GM21360 (cell line): Measurements from ENCODE around the gene CEP97.
"Not testable (repeated sequence)": the region's sequence is repeated elsewhere in the genome, so short reads cannot be mapped to it uniquely, and the experiment has no call there.

Experiments
- ATAC-seq: cut with Tn5 transposase; IDR thresholded peaks from one replicate; pipeline ENCODE4 v1.9.1; 2021; ENCODE audit warnings: mild to moderate bottlenecking, moderate library complexity; ENCODE audit not compliant: unreplicated experiment

The CEP97 gene

GRCh38 chr3:101777745-101778281 is 53.4 kb downstream of the CEP97 start:
- not testable (repeated sequence) for ATAC-seq

DNA sequence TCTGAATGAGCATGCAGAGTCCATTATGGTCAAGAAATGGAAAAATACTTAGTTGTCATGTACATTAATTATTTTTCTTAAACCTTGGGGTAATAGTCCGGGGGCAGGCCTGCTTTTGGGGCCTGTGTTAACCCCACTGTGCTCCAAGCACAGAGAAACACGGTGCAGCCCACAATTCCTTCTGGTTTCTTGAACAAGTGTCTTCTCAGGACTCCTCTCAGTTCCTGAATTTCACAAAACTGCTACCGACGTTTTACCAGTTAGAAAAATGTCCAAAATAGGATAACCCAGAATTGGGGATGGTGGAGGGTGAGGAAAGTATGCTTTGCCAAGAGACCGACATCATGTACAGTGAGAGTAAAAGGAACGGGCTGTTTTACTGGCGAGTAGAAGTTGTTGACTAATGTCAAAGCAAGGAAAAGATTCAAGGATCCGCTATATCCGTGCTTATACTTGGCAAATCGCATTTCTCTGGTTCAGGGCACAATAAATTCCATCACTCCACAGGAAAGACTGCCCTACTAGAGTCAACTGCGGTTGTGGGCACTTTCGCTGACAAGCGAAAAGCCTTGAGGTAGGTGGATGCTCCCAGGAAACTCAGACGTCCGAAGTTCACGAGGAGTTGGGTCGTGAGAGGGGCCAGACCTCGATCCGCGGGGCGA is 54.1 kb downstream of the CEP97 start:
- ATAC-seq: no peak

DNA sequence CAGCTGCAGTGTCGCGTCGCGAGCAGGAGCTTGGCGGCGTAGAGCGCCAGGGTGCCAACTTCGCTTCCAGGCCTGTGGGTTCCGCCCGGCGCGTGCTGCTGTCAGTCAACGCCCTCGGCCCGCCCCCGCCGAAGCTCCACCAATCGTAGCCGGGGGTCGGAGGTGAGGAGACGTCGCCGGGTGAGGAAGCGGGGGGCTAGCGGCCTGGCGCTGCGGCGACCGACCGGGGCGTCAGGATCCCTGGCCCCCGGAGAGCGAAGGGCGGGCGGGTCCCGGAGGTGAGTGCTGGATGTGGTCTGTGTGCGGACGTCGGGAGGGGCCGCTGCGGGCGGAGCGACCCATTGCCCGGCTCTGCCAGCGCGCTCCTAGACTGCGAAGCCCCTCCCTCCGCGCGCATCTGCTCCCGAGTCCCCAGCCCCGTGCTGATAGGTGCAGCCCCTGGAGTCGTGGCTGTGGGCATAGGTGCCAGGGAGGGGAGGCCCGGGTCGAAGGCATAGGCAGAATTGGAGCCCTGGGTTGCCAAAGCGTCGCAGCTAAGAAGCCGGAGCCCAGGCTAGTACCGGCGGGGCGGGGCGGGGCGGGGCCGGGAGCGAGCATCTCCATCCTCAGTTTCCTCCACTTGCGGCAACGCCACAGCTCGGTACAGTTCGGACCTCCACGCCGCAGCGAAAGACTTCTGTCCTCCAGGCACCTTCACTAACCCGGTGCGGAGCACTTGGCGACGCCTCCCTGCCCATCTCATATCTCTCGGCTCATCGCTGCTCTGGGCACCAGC is 54.8 kb downstream of the CEP97 start, which contains the start of gene NXPE3:
NXPE3 (plus strand) TSS at position 165 of the 775 bp plus-strand sequence. CDS start 6,386 bp downstream, outside the sequence.
- peak; percentile 92 for ATAC-seq

DNA sequence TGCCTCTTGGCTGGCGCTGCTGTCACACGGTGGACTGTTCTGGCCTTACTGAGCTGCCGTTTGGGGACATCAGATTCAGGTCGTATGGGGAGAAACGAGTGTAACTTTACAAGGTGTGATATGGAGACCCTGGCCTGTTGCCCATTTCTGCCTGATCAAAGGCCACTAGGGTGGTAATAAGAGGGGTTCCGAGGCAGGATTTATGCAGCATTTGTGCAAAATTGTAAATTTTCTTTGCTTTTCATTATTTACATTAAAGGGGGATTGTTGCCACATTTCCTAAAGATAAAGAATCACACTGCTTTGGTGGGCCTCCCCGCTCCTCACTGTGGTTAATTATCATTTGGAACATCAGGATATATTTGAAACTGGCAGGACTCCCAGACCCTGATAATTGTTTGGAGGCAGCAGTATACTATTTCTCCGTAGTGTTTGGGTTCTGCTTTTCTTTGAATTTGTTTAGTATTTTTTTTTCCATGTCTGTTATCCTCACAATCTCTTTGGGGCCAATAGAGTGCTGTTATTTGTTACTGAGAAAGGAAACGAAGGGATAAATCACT is 55.5 kb downstream of the CEP97 start:
- no peak for ATAC-seq

DNA sequence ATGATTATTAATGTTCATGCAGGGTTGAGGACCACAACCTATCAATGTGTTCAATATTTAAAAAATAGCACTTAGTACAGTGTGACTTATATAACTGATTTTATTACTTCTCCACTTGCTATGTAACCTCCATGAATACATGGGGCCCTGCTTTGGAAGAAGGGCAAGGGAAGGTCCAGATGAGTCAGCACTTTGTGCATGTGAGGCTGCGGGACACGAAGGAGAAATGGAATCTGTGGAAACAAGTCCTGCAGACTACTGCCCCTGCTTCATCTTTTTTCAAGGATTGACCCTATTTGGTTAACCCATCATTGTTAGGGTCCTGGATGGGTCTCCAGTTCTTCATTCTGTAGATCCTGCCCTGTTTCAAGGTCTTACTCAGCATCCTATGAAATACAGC is 56.2 kb downstream of the CEP97 start:
- no peak for ATAC-seq

DNA sequence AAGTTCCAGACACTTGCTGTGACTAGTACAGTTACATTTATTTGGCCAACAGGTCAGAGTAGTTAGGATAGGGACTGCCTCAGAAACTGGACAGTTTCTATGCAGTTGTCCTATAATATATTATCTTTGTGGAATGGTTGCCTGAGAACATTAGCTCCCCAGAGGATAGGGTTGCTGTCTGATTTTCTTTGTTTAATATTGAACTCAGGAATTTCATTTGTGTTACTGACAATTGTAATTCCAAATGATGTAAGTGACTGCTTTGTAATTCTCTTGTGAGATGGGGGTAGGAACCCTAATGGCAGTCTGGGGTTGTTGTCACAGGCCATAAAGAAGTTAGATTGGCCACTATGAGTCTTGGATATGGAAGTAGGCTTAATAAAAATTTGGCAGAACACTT is 56.8 kb downstream of the CEP97 start:
- no peak for ATAC-seq

- no peak for ATAC-seq
These were observed 60.6 kb downstream of the CEP97 start for GRCh38 chr3:101784855-101785613.

DNA sequence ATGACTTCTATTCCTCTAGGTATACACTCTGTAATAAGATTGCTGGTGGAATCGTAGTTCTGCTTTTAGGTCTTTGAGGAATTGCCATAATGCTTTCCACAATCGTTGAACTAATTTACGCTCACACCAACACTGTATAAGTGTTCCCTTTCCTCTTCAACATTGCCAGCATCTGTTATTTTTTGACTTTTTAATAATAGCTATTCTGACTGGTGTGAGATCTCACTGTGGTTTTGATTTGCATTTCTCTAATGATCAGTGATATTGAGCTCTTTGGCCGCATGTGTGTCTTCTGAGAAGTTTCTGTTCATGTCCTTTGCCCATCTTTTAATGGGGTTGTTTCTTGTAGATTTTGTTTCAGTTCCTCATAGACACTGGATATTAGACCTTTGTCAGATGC is 67.4 kb downstream of the CEP97 start:
- ATAC-seq: peak; percentile 98

DNA sequence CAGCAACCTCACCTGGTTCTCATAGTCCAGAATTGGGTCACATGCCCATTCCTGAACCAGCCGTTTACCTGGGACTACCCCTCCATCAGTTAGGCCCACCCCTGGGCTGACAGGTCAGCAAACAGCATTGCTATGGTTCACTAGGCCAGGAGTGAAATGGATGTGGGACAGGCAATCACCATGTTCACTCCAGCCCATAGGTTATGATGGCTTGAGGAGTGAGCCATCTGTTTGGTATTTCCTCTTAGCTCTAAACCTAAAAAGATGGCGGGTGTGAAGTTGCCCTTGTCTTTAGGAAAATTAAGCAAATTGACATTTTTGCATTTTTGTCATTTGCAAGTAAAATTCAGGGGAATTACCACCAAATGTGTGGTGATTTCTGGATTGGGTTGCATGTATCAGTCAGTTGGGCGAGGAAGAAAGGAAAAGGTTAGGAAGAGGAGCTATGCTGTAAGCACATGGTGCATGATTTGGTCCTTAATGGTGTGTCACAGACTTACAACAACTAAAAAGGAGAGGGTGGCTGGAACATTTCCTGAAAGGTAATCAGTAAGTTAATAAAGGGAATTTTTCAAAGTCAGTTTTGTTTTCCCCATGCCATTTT is 71.8 kb downstream of the CEP97 start:
- no peak for ATAC-seq

GRCh38 chr3:101801174-101801573 is 76.8 kb downstream of the CEP97 start:
- no peak for ATAC-seq

DNA sequence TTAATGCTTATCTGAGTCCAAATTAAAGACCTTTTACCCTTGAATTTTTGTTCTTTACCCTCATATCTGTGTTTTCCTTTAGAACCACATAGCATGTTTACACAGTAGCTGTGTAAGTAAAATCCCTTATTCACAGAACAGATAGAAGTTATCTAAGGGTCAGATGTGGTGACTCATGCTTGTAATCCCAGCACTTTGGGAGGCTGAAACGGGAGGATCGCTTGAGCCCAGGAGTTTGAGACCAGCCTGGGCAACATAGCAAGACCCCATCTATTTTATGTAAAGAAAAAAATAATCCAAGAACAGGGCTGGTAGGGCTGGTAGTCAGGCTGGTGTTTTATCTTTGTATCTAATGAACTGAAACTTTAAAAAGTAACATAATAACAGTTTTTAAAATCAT is 77.8 kb downstream of the CEP97 start:
- ATAC-seq: no peak

GRCh38 chr3:101803173-101803782 is 78.9 kb downstream of the CEP97 start:
- ATAC-seq: peak; percentile 92

DNA sequence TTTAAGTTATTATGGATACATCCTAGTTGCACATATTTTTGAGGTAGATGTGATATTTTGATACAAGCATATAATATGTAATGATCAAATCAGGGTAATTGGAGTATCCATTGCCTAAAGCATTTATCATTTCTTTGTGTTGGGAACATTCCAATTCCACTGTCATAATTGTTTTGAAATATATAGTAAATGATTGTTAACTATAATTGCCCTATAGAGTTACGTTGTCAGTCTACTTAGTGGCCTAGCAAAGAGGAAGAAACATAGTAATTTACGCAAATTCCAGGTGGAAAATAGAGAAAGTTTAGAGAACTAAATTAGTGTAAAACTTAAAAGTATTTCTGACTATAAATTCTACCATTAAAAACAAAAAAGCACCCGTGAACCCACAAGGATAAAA is 79.5 kb downstream of the CEP97 start:
- no peak for ATAC-seq

DNA sequence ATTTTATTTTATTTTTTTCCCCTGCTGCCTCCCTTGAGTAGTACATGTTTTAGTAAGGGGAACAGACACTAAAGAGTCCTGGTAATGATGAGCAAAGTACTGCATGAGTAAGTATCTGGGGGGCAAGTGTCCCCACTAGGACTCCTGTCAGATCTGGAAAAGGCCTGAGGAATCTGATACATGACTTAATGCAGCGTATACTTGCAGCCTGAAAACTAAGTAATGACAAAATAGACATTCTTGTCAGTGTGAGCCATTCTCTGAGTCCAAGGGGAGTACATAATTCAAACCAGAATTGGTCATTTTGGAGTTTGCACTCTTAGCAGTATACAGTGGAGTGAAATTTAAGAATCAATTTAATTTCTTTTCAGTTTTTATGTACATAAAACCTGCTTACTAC is 82.1 kb downstream of the CEP97 start:
- ATAC-seq: no peak

- peak; percentile 68 for ATAC-seq
These were observed 83.5 kb downstream of the CEP97 start for GRCh38 chr3:101807888-101808287.

- ATAC-seq: no peak
These were observed 85.0 kb downstream of the CEP97 start for GRCh38 chr3:101809178-101810021.

- no peak for ATAC-seq
These were observed 85.6 kb downstream of the CEP97 start for GRCh38 chr3:101810022-101810418.

DNA sequence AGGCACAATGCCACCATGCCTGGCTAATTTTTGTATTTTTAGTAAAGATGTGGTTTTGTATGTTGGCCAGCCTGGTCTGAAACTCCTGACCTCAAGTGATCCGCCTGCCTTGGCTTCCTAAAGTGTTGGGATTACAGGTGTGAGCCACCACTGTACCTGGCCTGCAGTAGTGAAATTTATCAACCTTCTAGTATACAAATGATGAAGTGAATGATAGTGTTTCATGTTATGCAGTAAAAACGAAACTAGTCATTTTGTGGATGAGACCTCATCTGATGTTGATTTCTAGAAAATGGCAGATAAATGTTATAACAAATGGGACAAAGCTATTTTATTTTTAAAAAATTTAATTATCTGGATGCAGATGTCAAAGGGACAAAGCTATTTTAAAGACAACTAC is 87.5 kb downstream of the CEP97 start:
- no peak for ATAC-seq

- no peak for ATAC-seq
These were observed 88.5 kb downstream of the CEP97 start for GRCh38 chr3:101812895-101813294.
